HepG2 (cell line): ENCODE data around the gene TECTB. TPM values are rescaled to one million over a fixed set of nuclear protein-coding genes. Genes with fewer than 3 reads are reported as not detected.

Experiments used
- DPF2 ChIP-seq: sonication (generic); formaldehyde crosslinking; IDR thresholded peaks from 2 replicates; pipeline ENCODE4 v1.4.0; 2020; ENCODE audit warnings: mild to moderate bottlenecking, low read depth, missing genetic modification reagents, borderline replicate concordance
- FLYWCH1 ChIP-seq: sonication (generic); formaldehyde crosslinking; IDR thresholded peaks from 2 replicates; pipeline ENCODE4 v1.8.1; 2023; ENCODE audit warnings: mild to moderate bottlenecking, missing genetic modification reagents
- KLF12 ChIP-seq: sonication (generic); formaldehyde crosslinking; IDR thresholded peaks from 2 replicates; pipeline ENCODE4 v1.4.0; 2020; ENCODE audit warnings: missing genetic modification reagents, borderline replicate concordance
- MED1 ChIP-seq: sonication (generic); formaldehyde crosslinking; IDR thresholded peaks from 2 replicates; pipeline ENCODE4 v1.4.0; 2020; ENCODE audit warnings: missing genetic modification reagents
- NR2C2 ChIP-seq: sonication (generic); formaldehyde crosslinking; IDR thresholded peaks from 2 replicates; pipeline ENCODE4 v1.4.0; 2020; ENCODE audit warnings: missing genetic modification reagents, mild to moderate bottlenecking, moderate library complexity, borderline replicate concordance
- NR2F6 ChIP-seq, 2 experiments: IDR thresholded peaks; 2 replicates each; pipeline ENCODE4 v1.6.1; 2016; ENCODE audit warnings: antibody characterized with exemption in 1 of 2, mild to moderate bottlenecking in 1 of 2
- RAD21 ChIP-seq: fragments of 450-650 bp; formaldehyde crosslinking; IDR thresholded peaks from 2 replicates; pipeline ENCODE4 v1.5.0; 2020; ENCODE audit warnings: mild to moderate bottlenecking
- RXRA ChIP-seq: sonication (generic); formaldehyde crosslinking; IDR thresholded peaks from 2 replicates; pipeline ENCODE4 v1.5.1; 2020; ENCODE audit warnings: missing genetic modification reagents
- SIX1 ChIP-seq: sonication (generic); formaldehyde crosslinking; IDR thresholded peaks from 2 replicates; pipeline ENCODE4 v1.4.0; 2020; ENCODE audit warnings: missing genetic modification reagents, borderline replicate concordance
- SSRP1 ChIP-seq: IDR thresholded peaks from 2 replicates; pipeline ENCODE4 v1.6.1; 2016; ENCODE audit warnings: control low read depth
- ZNF34 ChIP-seq: sonication (generic); formaldehyde crosslinking; IDR thresholded peaks from 2 replicates; pipeline ENCODE4 v1.4.0; 2020; ENCODE audit warnings: mild to moderate bottlenecking, missing genetic modification reagents, borderline replicate concordance
- ZNF441 ChIP-seq: sonication (generic); formaldehyde crosslinking; IDR thresholded peaks from 2 replicates; pipeline ENCODE4 v1.7.0; 2021; ENCODE audit warnings: missing genetic modification reagents, borderline replicate concordance
- polyA plus RNA-seq, 8 experiments: library from polyadenylated mRNA; depleted of rRNA in 3 of 8; stranded (reverse) in 7 of 8; unstranded in 1 of 8; fragments of >200 nt; fragmentation: Illumina TruSeq in 4 of 8; extraction: Trizol in 4 of 8; gene quantifications; 2 replicates each; pipeline versions ENCODE4 v1.2.1 to v1.2.3, GENCODE V29; 2011 to 2016; ENCODE audit warnings: low read depth in 4 of 8, missing spikeins in 1 of 8, mixed read lengths in 1 of 8; ENCODE audit not compliant: insufficient read depth in 1 of 8
- total RNA-seq, 5 experiments: library from RNA; depleted of rRNA; stranded (reverse); fragments of >200 nt; fragmentation: Illumina TruSeq; extraction: Trizol; gene quantifications; 2 replicates each; pipeline ENCODE4 v1.2.3, GENCODE V29; 2016; ENCODE audit warnings: low read depth in 1 of 5
- TF ChIP-seq, protein P1 (sequence below): sonication (generic); formaldehyde crosslinking; IDR thresholded peaks from 2 replicates; pipeline ENCODE4 v1.4.0; 2020; ENCODE audit warnings: mild to moderate bottlenecking, missing genetic modification reagents, borderline replicate concordance
- TF ChIP-seq, protein P2 (sequence below): IDR thresholded peaks from 2 replicates; pipeline ENCODE4 v1.6.1; 2012; ENCODE audit warnings: low read depth, low read length, improper control_type of control experiment
- TF ChIP-seq, protein P3 (sequence below), 2 experiments: IDR thresholded peaks; 2 replicates each; pipeline ENCODE4 v1.6.1; 2011 to 2012; ENCODE audit warnings: low read length in 2 of 2, borderline replicate concordance in 1 of 2, low read depth in 1 of 2, mild to moderate bottlenecking in 1 of 2, moderate library complexity in 1 of 2

The TECTB gene
- total and polyA plus RNA-seq, 2 of the 13 experiments (the other 11 are each of a cell fraction or from before 2014, with no cell fraction given), result 0.78 to 1.8 TPM

DNA sequence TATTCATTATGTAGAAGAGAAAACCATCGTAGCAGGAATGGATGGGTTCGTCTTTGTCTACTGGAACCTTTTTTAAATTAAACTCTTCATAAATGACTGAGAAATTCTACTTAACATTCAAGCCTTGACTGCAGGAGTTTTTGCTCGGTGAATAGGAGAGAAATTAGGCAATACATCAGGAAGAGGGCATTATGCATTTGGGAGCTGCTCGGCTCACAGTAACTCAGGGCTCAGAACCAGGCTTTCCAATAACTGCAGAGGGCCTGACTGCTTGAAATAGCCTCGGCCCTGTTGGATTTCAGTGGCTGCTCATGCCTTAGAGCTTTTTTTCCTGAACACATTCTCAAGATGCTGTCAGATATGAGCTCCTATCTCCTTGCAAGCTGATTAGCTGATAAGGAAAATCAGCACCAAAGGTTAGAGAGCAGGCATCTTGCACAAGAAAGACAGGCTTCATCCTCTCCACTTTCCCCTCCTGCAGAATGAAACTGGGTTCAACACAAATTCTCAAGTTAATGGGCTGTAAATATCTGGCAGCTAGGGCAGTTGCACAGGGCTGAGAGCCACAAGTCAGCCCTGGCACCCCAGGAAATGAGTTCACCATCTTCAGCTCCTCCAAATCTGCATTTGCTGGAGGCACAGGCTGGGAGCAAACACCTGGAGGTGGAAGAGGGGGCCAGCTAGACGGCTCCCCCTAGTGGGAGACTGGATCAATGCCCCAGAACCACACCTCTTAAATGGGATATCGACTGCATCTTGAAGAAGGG is 24.3 kb downstream of the TECTB start (continued):
- TF ChIP-seq, protein P1, sequence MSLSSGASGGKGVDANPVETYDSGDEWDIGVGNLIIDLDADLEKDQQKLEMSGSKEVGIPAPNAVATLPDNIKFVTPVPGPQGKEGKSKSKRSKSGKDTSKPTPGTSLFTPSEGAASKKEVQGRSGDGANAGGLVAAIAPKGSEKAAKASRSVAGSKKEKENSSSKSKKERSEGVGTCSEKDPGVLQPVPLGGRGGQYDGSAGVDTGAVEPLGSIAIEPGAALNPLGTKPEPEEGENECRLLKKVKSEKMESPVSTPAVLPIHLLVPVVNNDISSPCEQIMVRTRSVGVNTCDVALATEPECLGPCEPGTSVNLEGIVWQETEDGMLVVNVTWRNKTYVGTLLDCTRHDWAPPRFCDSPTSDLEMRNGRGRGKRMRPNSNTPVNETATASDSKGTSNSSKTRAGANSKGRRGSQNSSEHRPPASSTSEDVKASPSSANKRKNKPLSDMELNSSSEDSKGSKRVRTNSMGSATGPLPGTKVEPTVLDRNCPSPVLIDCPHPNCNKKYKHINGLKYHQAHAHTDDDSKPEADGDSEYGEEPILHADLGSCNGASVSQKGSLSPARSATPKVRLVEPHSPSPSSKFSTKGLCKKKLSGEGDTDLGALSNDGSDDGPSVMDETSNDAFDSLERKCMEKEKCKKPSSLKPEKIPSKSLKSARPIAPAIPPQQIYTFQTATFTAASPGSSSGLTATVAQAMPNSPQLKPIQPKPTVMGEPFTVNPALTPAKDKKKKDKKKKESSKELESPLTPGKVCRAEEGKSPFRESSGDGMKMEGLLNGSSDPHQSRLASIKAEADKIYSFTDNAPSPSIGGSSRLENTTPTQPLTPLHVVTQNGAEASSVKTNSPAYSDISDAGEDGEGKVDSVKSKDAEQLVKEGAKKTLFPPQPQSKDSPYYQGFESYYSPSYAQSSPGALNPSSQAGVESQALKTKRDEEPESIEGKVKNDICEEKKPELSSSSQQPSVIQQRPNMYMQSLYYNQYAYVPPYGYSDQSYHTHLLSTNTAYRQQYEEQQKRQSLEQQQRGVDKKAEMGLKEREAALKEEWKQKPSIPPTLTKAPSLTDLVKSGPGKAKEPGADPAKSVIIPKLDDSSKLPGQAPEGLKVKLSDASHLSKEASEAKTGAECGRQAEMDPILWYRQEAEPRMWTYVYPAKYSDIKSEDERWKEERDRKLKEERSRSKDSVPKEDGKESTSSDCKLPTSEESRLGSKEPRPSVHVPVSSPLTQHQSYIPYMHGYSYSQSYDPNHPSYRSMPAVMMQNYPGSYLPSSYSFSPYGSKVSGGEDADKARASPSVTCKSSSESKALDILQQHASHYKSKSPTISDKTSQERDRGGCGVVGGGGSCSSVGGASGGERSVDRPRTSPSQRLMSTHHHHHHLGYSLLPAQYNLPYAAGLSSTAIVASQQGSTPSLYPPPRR (CRISPR knock-in tag), result peak; percentile 17; the same call in 1 of the 2 replicates
- 0 out of 2 replicates have a peak, but pooled peaks have one; percentile 33 for TF ChIP-seq NR2C2 (CRISPR knock-in tag)
- TF ChIP-seq, protein P2, sequence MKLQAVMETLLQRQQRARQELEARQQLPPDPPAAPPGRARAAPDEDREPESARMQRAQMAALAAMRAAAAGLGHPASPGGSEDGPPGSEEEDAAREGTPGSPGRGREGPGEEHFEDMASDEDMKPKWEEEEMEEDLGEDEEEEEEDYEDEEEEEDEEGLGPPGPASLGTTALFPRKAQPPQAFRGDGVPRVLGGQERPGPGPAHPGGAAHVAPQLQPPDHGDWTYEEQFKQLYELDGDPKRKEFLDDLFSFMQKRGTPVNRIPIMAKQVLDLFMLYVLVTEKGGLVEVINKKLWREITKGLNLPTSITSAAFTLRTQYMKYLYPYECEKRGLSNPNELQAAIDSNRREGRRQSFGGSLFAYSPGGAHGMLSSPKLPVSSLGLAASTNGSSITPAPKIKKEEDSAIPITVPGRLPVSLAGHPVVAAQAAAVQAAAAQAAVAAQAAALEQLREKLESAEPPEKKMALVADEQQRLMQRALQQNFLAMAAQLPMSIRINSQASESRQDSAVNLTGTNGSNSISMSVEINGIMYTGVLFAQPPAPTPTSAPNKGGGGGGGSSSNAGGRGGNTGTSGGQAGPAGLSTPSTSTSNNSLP, result peak; percentile 24; the same call in 1 of the 2 replicates
- TF ChIP-seq FLYWCH1 (CRISPR knock-in tag), result 0 out of 2 replicates have a peak, but pooled peaks have one; percentile 82
- TF ChIP-seq SSRP1, result 0 out of 2 replicates have a peak, but pooled peaks have one; percentile 34
- 0 out of 2 replicates have a peak, but pooled peaks have one; percentile 23 for TF ChIP-seq DPF2
- peak; percentile 52 for TF ChIP-seq SIX1
- peak; percentile 95 for TF ChIP-seq RAD21
- TF ChIP-seq, protein P3, sequence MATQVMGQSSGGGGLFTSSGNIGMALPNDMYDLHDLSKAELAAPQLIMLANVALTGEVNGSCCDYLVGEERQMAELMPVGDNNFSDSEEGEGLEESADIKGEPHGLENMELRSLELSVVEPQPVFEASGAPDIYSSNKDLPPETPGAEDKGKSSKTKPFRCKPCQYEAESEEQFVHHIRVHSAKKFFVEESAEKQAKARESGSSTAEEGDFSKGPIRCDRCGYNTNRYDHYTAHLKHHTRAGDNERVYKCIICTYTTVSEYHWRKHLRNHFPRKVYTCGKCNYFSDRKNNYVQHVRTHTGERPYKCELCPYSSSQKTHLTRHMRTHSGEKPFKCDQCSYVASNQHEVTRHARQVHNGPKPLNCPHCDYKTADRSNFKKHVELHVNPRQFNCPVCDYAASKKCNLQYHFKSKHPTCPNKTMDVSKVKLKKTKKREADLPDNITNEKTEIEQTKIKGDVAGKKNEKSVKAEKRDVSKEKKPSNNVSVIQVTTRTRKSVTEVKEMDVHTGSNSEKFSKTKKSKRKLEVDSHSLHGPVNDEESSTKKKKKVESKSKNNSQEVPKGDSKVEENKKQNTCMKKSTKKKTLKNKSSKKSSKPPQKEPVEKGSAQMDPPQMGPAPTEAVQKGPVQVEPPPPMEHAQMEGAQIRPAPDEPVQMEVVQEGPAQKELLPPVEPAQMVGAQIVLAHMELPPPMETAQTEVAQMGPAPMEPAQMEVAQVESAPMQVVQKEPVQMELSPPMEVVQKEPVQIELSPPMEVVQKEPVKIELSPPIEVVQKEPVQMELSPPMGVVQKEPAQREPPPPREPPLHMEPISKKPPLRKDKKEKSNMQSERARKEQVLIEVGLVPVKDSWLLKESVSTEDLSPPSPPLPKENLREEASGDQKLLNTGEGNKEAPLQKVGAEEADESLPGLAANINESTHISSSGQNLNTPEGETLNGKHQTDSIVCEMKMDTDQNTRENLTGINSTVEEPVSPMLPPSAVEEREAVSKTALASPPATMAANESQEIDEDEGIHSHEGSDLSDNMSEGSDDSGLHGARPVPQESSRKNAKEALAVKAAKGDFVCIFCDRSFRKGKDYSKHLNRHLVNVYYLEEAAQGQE (IDR thresholded peaks at IDR 0.05; ENCODE audit: borderline replicate concordance in 1 of 2, low read depth in 1 of 2, low read length in 2 of 2), result no peak
- TF ChIP-seq ZNF34 (CRISPR knock-in tag), result peak; percentile 63; the same call in 1 of the 2 replicates
- TF ChIP-seq RXRA (CRISPR knock-in tag), result peak; percentile 34; the same call in 1 of the 2 replicates
- TF ChIP-seq MED1 (CRISPR knock-in tag), result peak; percentile 59
- TF ChIP-seq KLF12 (CRISPR knock-in tag), result peak; percentile 30; the same call in 1 of the 2 replicates
- TF ChIP-seq NR2F6 (IDR thresholded peaks at IDR 0.05), result peak; percentile 41; the same call in 1 of the 2 replicates
- 0 out of 2 replicates have a peak, but pooled peaks have one; percentile 24 for TF ChIP-seq NR2F6 (CRISPR knock-in tag; IDR thresholded peaks at IDR 0.05)
- TF ChIP-seq ZNF441 (CRISPR knock-in tag), result no peak
